Measurements from ENCODE around the gene HMGN3.
A peak's percentile ranks its signal among the peaks of the same experiment; 100 is the strongest.
"Not testable (repeated sequence)": the region's sequence is repeated elsewhere in the genome, so short reads cannot be mapped to it uniquely, and the experiment has no call there.

HMGN3 gene

DNA sequence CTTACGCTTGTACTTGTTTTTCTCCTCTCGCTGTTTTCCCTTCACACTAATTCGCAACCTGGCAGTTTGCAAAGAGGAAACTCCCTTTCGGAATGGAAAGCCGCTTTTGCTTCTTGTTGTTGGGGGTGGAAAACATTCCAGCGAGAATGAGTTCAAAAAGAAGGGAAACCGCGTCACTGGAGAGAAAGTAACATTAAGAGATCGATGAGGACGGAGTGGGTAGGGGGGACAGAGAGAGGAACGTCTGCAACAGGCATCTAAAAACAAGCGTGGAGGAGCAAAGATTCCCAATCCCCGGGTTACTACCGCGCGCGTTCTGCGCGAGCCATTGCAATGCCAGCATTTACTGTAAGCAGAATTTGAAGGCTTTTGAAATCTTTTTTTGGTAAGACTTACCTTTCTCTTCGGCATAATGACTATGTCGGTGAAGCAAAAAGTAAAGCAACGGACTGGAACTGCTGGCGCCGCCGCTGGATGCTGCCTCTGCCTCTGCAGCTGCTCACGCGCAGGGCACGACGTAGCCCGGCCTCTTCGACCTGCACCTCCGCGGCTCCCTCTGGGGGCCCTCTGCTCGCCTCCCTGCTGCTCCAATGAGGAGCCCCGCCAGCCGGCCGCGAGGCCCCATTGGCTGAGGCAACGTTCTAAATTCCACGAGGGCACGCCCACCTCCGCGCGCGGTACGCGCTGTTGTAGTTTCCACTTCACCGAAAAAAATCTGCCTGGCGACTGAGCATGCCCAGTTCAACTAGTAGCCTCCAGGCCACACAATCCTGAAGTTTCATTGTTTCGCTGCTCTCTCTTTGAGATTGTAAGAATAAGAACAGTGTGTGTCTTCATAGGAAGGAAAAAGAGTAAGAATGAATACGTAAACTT, at the start of gene HMGN3:
TSS of gene HMGN3 (minus strand) at position 533 of the 873 bp plus-strand sequence.
- peak; percentile 94 for DNase-seq

DNA sequence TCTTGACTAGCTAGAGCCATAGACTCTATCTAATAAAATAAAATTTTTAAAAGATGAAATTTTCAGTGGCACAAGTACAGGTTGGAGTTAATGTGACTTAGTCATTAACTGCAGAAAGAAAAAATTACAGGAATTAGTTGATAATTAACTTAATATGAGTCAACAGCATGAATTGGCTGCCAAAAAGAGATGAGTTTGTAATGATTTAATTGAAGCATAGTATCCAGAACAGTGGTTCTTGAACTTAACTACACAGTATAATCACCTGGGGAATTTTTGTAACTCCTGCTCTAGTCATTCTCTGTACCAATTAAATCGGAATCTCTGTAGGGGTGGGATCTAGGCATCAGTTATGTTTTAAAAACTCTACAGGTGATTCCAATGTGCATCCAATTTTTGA, 46.3 kb upstream of the HMGN3 start:
- no peak for DNase-seq

DNA sequence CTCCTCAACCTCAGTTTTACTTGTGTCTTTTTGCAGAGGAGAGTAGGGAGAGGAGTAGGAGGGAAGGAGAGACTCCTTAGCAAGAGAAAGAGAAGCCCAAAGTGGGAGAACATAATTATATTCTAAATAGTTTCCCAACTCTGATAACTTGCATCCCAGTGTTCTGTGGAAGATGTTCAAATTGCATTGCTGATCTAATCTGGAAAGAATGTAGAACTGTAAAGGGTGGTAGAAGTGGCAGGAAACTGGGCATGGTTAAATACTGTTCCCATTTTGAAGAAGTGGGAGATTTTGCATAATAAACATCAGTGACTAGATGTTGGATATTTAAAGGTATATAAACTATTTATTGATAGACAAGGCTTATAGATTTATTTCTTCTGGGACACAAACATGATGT, 42.6 kb upstream of the HMGN3 start:
- no peak for DNase-seq

DNA sequence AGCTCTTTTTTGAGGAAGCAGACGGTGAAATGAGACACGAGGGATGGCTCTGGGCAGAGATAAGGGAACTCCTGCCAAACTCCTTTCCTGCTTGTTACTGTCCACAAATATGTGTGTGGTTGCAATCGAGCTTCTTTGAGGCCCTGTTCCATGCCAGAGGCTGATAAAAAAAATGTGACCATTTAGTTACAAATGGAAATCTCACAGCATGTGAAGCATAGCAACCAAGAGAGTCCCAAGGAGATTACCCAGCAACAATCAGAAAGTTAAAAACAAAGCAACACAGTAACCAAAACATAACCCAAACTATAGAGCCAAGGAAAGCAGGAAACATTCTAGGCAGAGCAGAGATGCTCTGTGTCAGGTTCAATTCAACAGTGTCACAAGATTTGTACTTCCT, 35.4 kb upstream of the HMGN3 start:
- DNase-seq: no peak

DNA sequence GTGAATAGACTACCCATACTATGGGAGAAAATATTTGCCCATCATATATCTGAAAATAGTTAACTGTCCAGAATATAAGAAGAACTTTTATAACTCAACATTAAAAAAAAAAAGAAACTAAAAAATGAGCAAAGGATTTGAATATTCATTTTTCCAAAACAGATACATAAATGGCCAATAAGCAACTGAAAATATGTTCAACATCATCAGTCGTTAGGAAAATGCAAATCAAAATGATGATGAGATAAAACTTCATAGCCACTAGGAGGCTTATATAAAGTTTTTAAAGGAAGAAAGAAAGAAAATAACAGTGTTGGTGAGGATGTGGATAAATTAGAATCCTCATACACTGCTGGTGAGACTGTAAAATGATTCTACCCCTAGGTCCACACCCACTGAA, 32.6 kb upstream of the HMGN3 start:
- no peak for DNase-seq

DNA sequence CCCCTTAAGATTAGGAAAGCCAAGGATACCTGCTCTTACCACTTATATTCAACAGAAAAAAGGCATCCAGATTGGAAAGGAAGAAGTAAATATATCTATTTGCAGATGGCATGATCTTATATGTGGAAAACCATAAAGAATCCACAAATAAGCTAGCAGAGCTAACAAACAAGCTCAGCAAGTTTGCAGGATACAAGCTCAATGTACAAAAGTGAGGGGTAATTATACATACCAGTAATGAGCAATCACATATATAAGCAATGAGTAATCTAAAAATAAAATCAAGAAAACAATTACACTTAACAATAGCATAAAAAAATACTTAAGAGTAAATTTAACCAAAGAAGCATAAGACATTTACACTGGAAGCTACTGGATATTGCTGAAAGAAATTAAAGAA, 31.6 kb upstream of the HMGN3 start:
- DNase-seq: no peak

DNA sequence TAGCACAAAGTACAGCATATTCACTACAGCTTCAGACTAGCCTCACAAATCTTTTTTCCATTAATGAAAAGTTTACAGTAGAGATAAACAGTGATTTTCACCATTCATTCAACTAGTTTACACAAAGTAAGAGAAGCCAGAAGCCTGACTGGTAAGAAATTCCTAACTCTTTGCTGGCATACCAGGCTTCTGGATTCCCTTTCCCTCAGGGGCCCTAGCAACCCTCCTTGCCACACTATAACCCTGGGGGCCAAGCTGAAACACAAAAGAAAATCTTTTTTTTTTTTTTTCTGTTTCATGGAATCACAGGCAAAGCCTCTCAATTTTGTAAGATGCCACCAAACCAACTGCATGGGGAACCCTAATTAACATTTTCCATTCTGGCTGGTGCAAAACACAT, 28.9 kb upstream of the HMGN3 start:
- DNase-seq: no peak

DNA sequence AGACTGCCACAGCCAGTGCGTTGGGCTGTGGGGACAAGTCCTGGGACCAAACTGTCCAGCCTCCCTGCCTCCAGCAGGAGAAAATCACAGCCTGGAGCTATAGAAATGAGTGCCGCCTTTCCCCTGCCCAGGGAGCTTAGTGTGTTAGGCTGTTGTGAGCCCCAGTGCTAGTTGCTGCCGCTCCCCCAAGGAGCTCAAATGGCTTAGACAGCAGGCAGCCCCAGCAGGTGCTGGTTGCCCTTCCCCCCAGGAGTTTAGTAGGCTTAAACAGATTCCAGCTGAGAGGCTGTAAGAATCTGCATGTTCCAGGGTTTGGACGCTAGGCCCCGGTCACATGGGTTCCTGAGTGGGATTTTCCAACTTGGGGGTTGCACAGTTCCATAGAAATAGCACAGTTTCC, 27.2 kb upstream of the HMGN3 start:
- no peak for DNase-seq

DNA sequence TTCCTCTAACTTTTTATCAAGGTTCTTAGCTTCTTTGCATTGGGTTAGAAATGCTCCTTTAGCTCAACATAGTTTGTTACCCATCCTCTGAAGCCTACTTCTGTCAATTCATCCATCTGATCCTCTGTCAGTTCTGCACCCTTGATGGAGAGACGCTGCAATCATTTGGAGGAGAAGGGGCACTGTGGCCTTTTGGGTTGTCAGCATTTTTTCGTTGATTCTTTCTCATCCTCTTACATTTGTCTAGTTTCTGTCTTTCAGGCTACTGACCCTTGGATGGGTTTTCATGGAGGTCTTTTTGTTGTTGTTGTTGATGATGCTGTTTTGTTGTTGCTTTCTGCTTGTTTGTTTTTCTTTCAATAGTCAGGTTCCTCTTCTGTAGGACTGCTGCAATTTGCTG, 26.3 kb upstream of the HMGN3 start:
- no peak for DNase-seq

DNA sequence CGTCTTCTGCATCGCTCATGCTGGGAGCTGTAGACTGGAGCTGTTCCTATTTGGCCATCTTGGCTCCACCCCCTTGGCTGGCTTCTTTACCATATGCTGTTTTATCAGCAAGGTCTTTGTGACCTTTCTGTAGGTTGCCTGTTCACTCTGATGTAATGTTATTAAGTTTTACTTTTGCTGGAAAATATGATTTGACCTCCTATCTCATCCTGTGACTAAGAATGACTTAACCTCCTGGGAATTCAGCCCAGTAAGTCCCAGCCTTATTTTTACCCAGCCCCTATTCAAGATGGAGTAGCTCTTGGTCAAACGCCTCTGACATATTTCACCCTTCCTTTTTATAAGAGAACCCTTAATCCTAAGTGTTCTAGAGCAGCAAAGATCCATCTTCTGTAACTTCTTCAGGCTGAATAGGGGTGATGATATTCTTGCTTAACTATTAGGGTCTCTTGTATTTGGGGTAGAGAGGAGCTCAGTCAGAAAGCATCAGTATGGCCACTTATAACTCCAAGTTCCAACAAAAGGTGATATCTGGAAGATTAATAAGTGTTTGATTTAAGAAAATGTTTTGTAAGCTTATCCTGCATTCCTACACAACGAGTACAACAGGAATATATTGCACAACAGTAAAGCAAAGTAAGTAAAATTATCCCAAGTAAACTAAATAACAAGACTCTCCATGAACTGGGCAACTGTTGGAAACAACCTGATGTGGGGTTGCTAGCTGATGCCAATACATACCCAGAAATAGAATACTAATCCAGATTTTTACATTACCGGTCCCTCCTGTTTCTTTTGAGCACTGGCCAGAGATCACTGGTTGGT, 23.1 kb upstream of the HMGN3 start:
- no peak for DNase-seq

DNA sequence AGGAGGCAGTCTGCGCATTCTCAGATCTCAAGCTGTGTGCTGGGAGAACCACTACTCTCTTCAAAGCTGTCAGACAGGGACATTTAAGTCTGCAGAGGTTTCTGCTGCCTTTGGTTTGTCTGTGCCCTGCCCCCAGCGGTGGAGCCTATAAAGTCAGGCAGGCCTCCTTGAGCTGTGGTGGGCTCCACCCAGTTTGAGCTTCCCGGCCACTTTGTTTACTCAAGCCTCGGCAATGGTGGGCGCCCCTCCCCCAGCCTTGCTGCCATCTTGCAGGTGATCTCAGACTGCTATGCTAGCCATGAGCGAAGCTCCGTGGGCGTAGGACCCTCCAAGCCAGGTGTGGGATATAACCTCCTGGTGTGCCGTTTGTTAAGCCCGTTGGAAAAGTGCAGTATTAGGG, 22.3 kb upstream of the HMGN3 start:
- not testable (repeated sequence) for DNase-seq

DNA sequence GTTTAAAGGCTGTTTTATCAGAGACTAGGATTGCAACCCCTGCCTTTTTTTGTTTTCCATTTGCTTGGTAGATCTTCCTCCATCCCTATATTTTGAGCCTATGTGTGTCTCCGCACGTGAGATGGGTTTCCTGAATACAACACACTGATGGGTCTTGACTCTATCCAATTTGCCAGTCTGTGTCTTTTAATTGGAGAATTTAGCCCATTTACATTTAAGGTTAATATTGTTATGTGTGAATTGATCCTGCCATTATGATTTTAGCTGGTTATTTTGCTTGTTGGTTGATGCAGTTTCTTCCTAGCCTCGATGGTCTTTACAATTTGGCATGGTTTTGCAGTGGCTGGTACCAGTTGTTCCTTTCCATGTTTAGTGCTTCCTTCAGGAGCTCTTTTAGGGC, 20.6 kb upstream of the HMGN3 start:
- not testable (repeated sequence) for DNase-seq

DNA sequence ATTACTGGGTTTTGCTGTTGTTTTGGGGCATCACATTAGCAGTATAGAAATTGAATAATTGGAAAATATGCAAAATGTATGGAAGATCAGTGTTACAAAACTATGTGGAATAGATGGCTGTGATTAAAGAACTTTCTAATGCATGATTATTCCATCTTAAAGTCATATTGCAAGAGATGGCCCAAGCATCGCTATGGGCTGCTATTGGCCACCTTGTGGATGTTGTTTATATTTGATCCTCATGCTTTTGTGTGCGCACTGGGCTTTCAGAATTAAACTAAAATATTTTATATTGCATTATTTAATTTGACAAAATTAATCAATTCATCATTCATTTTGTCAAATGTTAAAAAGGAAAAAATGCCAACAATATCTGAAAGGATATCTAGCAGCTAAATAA, 16.1 kb upstream of the HMGN3 start:
- no peak for DNase-seq

DNA sequence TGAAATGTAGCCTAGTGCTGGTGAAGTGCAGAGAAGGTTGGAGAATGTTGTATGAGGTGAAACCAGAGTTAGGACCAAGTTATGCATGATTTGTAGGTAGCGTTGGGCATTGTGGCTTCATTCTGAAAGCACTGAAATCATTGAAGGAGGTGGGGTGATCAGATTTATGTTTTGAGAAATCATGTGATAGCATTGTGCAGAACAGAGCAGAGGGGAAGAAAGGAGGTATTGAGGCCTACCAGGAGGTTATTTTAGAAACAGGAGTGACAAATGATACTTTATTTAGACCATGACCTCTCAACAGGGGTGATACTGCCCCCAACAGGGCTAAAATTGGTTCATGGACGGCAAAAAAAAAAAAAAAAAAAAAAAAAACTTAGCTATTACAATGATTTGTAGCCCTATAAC, 15.6 kb upstream of the HMGN3 start:
- no peak for DNase-seq

DNA sequence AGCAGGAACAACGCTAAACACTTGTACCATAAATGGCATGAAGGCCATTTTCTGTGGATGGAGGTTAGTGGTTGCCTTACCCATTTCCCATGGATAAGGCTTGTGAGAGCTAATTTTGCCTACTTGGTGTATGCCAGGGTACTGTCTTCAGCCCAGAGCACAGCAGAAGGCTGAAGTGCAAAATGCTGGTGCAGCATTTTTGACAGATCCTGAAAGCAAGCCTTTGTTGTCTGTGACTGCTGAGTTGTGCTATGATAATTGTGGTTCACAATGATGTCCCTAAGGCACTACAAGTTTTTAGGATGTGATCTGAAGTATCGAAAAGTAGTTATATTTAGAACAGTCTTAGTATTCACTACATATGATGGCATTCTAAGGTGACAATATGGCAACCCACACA, 14.7 kb upstream of the HMGN3 start:
- DNase-seq: no peak

DNA sequence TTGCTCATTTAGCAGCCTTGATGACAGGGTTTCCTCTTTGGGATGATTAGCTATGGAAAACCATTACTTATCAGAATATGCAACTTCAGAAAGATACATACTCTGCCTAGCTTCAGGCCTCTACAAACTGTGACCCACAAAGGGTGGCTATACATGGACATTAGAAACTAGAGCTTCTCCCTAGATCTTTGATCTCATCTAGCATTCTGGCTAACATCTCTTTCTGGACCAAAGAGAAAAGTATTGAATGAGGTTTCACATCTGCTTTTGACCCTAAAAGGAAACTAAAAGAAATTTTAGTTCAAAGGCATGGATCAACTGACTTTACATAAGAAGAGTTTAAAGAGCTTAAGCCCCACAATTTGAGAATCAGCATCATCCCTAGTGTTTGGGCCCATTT, 12.4 kb upstream of the HMGN3 start:
- DNase-seq: no peak

DNA sequence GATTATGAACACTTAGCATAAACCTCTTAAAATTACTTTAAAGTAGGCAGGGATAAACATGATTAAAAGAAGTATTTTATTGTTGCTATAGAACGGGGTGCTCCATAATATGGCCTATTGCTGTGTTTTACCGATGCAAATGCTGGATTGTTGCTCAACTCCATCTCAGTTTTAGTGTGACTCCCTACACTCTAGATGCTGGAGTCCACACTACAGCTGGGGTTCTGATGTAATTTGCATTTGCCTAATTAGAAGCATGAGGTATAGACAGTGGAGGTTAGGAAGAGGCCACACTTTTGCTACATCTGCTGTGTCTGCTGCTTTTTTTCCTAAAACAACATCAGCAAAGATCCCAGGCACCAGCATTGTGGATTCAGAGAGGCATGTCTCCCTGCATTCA, 6.7 kb upstream of the HMGN3 start:
- DNase-seq: no peak

DNA sequence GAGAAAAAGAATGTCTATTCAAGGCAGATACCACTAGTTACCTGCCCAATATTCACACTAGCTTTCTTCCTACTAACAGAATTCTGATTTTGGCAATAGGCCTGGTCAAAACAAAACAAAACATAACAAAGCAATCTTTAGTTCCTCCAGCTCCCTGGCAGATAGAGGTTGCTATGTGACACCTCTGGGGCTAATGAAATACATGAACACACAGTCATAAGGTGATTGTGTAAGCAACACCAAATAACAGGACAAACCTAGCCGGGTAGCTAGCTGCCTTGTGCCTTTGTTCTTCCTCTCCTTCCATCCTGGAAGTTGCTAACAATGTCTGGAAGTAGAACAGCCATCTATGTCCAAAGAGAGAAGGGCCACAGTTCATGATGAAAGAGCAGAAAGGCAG, 6.0 kb upstream of the HMGN3 start:
- DNase-seq: no peak

DNA sequence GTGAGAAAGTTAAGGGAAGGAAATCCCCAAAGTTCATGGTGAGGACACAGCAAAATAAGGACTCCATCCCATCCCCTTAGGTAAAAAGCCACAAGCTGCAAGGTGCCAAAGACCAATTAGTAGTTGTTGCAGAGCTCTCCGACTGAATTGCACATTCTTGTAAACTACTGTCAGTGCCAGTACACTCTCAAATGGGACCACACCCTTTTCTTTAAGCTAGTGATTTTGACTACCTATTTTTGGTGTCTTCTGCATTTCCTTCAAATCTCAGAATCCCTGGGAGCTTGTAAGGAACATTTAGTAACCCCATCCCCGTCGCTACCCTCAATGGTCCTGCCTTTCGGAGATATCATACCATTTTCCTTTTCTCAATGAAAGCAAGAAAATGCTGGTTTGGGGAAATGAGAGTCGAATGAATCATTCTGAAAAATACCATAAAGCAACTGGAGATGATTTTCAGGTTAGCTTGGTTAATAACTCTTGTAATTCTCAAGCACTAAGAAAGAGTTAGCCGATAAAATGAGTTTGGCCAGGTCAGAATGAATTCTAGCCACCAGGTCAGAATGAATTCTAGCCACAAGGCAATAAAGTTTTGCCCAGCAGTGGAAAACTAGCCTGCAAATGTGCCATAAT, 5.2 kb upstream of the HMGN3 start:
- DNase-seq: no peak

DNA sequence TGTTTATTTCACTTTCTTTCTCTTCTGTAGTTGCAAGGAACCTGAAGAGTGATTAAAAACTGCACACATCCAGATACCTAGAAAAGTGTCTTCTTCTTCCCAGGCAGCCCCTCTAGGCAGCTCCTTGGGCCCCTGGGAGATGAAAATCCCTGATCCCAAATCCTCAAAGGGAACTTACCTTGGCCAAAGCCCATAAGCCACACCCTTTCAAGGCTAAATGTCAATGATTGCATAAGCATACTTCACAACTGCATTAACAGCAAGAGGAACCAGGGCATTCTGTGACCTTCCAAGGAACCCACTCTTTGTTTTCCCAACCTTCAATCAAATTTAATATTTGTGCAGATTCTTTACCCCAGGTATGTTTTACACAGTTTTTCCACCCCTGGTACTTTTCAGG, 4.4 kb upstream of the HMGN3 start:
- no peak for DNase-seq

DNA sequence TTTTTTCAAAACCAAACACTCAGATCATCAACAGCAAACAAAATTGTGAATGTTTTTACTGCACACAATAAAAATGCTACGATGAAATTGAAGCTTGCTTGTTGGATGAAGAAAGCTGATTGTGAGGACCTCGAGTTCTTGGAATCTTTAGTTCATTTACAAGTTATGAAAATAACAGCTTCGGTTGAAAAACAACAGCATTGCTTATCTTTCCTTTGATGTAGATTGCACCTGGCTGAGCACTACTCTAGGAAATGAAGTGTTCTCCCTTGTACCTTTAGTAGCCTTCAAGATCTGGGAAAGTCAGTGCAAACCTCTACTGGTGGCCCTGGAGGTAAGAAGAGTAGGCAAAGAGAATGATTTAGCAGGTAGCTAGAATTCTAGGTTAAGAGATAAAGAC, 2.2 kb upstream of the HMGN3 start:
- DNase-seq: no peak

DNA sequence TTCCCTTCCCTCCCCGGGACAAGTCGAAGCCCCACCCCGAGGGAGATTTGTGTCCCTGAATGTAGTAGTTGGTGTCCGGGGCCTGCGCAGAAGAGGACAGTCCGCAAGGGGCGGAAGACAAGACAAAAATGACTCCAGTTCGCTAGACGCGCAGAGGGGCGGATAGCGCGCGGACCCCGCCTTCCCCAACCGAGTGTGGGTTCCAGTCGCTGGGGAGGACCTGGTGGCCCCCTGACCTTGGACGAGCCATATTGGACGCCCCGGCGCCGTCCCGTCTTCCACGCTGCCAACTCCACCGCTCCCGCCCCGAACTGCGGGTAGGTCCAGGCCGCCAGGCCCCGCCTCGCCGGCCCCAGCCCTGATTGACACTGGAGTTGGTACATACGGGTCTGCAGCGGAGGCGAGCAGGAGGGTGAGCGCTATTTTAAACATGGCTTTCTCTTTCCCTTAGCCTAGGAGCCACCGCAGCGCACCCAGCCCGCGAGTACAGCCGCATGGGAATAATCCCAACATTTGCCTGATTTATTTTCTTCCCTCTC, 802 bp downstream of the HMGN3 start:
- peak; percentile 92 for DNase-seq

DNA sequence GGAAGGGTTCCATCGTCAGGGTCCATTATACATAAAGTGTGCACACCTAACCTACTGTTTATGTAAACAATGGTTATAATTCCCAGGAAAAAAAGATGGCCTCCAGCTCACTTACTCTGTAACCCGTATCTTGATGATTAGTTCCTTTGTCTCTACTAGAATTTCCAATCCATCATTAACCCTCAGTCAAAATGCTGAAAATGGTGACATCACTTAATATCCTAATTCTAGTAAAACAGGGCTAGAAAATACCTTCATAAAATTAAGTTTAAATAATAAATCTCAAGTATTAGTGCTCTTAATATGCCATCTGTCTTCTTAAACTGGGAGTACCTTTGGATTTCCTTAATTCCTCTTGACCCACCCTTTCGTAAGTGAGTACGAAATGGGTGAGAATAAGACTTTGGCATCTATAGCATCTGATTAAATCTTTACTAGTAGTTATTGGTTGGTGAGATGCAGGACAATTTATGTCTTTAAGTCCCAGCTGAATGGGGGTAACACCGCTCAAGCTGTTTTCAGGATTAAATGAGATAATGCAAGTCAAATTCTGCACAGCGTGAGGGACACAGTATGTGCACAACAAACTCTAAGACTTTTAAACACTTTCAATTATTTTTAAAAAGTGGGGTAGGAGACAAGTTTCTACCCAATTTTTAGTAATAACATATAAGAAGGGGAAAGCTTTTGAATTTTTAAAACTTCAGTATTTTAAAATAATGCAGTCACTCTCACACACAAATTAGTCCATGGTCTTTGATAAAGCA, 1.6 kb downstream of the HMGN3 start:
- DNase-seq: no peak

Data from right forelimb (tissue), 1 donor.